Measurements from ENCODE around the gene MRM2. TPM values are rescaled to one million over a fixed set of nuclear protein-coding genes. Genes with fewer than 3 reads are reported as not detected.

The MRM2 gene
- total RNA-seq, 2 experiments from 2014 or later = 3.6 to 3.7 TPM

DNA sequence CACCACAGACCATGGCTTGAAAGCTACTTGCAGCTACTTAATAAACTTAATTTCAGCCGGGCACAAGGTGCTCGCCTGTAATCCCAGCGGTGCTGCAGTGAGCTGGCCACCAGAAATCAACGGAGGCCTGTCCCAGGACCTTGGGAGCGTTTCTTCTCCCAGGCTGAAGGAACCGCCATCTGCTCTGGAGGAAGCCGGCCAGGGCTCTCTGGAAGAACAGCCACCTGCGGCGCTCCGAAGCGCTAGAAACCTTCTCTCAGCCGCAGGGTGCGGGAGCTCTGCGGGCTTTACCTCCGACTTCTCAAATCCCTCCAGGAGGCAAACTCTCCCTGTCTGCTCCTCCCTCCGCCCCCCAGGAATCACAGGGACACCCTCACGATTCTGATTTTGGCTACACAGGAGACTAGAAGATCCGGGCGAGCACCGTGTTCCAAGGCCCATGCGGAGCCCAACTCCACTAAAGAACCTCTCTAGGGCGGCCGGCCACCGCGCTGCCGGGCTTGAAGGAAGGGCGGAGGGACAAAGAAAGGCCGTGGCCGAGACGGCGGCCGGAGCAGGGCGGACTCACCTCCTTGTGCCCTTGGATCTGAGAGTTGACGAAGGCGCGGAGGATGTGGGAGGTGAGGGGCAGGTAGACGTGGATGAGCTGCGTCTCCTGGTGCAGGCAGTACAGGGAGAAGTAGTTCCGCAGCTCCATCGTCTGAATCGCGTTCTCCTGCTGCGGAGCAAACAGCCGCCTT is 14.5 kb upstream of the MRM2 start:
- TF ChIP-seq, protein P1, sequence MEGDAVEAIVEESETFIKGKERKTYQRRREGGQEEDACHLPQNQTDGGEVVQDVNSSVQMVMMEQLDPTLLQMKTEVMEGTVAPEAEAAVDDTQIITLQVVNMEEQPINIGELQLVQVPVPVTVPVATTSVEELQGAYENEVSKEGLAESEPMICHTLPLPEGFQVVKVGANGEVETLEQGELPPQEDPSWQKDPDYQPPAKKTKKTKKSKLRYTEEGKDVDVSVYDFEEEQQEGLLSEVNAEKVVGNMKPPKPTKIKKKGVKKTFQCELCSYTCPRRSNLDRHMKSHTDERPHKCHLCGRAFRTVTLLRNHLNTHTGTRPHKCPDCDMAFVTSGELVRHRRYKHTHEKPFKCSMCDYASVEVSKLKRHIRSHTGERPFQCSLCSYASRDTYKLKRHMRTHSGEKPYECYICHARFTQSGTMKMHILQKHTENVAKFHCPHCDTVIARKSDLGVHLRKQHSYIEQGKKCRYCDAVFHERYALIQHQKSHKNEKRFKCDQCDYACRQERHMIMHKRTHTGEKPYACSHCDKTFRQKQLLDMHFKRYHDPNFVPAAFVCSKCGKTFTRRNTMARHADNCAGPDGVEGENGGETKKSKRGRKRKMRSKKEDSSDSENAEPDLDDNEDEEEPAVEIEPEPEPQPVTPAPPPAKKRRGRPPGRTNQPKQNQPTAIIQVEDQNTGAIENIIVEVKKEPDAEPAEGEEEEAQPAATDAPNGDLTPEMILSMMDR (IDR thresholded peaks at IDR 0.05) = no peak

DNA sequence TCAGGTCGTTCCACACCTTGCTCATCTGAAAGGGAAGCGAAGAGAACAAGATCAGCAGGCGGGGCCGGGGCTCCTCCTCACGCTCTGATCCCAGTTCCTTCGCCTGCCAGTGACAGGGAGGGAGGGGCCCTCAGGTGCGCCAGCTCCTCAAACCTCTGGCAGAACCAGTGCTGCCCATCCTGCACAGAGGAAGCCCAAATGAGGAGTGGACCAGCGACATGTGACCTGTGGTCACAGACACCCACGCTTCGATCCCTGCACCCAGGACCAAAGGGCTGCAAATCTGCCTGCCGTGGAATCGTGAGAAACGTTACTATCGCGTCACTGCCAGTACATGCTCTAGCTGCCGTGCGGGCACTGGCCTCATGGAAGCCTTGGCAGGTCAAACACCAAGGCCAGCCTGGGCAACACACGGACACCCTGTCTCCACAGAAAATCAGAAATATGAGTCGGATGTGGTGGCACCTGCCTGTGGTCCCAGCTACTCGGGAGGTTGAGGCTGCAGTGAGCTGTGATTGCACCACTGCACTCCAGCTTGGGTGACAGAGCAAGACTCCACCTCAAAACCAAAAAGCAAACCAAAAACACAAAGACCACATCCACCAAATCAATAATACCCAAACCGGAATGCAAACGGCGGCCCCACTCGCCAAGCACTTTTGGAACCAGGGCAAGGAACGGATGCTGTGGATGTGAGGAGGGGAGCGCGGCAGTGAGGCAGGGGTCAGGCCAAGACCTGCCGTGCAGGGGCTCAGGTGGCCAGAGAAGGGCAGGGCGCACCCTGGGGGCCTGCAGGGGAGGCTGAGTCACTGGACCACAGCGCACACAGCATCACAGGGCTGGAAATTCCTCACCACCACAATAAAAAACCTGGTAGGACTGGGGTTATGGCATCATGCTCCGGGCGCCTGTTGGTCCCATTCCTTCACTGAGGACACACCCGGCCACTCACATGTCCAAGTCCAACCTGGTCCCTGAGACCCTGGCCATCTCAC is 13.4 kb upstream of the MRM2 start:
- H3K27me3 ChIP-seq (ENCODE audit: control insufficient read depth in 1 of 2, insufficient read depth in 2 of 2, low read length in 2 of 2) = no peaks in the 10 kb centered on the region
- peaks cover 9% of the 10 kb centered on the region for H3K4me1 ChIP-seq (ENCODE audit: insufficient read depth, low read length)
- no peak overlapping the region for H3K4me3 Mint-ChIP-seq
- intact Hi-C loops (cut with DNase I, micrococcal nuclease) = no loop called here
- no peaks in the 10 kb centered on the region for H3K27me3 Mint-ChIP-seq
- H3K4me1 Mint-ChIP-seq (ENCODE audit: low read depth) = peaks cover 5% of the 10 kb centered on the region
- H3K36me3 ChIP-seq (ENCODE audit: insufficient read depth, low read length) = no peaks in the 10 kb centered on the region
- ChIA-PET CTCF (no interaction called here), POLR2A (no interaction called here)
- H3K4me3 ChIP-seq (ENCODE audit: low read length) = no peak overlapping the region
- H3K9me3 Mint-ChIP-seq = no peaks in the 10 kb centered on the region
- no peak for ATAC-seq (ENCODE audit: poor library complexity)
- TF ChIP-seq, protein P1 (IDR thresholded peaks at IDR 0.05) = no peak
- no peak overlapping the region for H3K27ac Mint-ChIP-seq
- DNase-seq = no peak
- H3K9me3 ChIP-seq (ENCODE audit: control insufficient read depth in 1 of 2, insufficient read depth in 1 of 2, low read length in 2 of 2) = peaks cover 0 to 4% of the 10 kb centered on the region in 2 experiments
- no peak overlapping the region for H3K27ac ChIP-seq (ENCODE audit: low read depth in 1 of 2, low read length in 2 of 2)
- peaks cover 4% of the 10 kb centered on the region for H3K36me3 Mint-ChIP-seq (ENCODE audit: low read depth)

More for the DNA sequence above, 14.5 kb upstream of the MRM2 start:
- Mint-ChIP-seq H3K9me3 (no peaks in the 10 kb centered on the region), H3K4me3 (no peak overlapping the region), H3K27me3 (no peaks in the 10 kb centered on the region), H3K36me3 (ENCODE audit: low read depth) (peaks cover 4% of the 10 kb centered on the region), H3K27ac (no peak overlapping the region), H3K4me1 (ENCODE audit: low read depth) (peaks cover 7% of the 10 kb centered on the region)
- no peaks in the 10 kb centered on the region for H3K9me3 ChIP-seq (ENCODE audit: control insufficient read depth in 1 of 2, insufficient read depth in 1 of 2, low read length in 2 of 2)
- DNase-seq (no peak), ATAC-seq (ENCODE audit: poor library complexity) (no peak)
- no peak overlapping the region for H3K4me3 ChIP-seq (ENCODE audit: low read length)
- ChIA-PET POLR2A (no interaction called here), CTCF (no interaction called here)
- H3K27ac ChIP-seq (ENCODE audit: low read depth in 1 of 2, low read length in 2 of 2) = no peak overlapping the region
- H3K4me1 ChIP-seq (ENCODE audit: insufficient read depth, low read length) = peaks cover 15% of the 10 kb centered on the region
- H3K36me3 ChIP-seq (ENCODE audit: insufficient read depth, low read length) = no peaks in the 10 kb centered on the region
- intact Hi-C loops (cut with DNase I, micrococcal nuclease) = no loop called here
- H3K27me3 ChIP-seq (ENCODE audit: control insufficient read depth in 1 of 2, insufficient read depth in 2 of 2, low read length in 2 of 2) = no peaks in the 10 kb centered on the region

DNA sequence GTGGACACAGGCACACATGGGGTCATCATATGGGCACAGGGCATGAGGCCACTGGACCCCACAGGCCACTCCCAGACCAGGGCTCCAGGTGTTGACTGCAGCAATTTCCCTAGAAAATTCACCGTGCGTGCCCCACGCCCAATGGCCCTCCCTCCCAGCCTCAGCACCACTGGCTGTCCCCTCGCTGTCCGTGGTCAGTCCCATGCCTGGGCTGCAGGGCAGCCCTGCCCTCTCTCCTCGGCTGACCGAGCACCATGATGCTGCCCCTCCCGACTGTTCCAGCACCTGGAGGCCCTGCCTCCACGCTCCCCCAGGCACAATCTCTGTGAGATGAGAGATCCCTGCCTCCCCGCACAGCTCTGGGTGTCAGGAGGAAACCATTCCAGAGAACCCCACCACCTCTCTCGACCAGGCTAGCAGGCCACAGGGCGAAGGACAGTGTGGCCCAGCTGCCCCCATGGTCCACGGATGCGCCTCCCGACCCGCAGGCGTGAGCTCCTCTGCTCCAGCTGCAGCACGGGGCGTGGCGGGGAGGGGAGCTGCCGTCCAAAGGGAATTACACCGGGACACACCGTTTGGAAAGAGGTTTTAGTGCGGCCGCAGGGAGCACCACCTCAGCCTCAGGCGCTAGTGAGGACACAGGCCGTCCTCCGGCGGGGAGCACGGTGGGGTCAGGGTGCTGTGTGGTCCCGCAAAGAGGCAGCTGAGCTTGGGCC is 12.6 kb upstream of the MRM2 start:
- CTCF ChIA-PET = no interaction called here
- Histone ChIP-seq H3K36me3 (ENCODE audit: insufficient read depth, low read length) (no peaks in the 10 kb centered on the region), H3K27me3 (ENCODE audit: control insufficient read depth in 1 of 2, insufficient read depth in 2 of 2, low read length in 2 of 2) (no peaks in the 10 kb centered on the region), H3K9me3 (ENCODE audit: control insufficient read depth in 1 of 2, insufficient read depth in 1 of 2, low read length in 2 of 2) (peaks cover 0 to 4% of the 10 kb centered on the region in 2 experiments), H3K4me1 (ENCODE audit: insufficient read depth, low read length) (peaks cover 11% of the 10 kb centered on the region), H3K4me3 (ENCODE audit: low read length) (no peak overlapping the region), H3K27ac (ENCODE audit: low read depth in 1 of 2, low read length in 2 of 2) (no peak overlapping the region)
- no peak overlapping the region for H3K4me3 Mint-ChIP-seq
- TF ChIP-seq, protein P1 (IDR thresholded peaks at IDR 0.05) = no peak
- intact Hi-C loops (cut with DNase I, micrococcal nuclease) = no loop called here
- peaks cover 5% of the 10 kb centered on the region for H3K4me1 Mint-ChIP-seq (ENCODE audit: low read depth)
- H3K9me3 Mint-ChIP-seq = no peaks in the 10 kb centered on the region
- DNase-seq (no peak), ATAC-seq (ENCODE audit: poor library complexity) (no peak)
- no peak overlapping the region for H3K27ac Mint-ChIP-seq
- peaks cover 4% of the 10 kb centered on the region for H3K36me3 Mint-ChIP-seq (ENCODE audit: low read depth)
- POLR2A ChIA-PET = no interaction called here
- H3K27me3 Mint-ChIP-seq = no peaks in the 10 kb centered on the region

All from CD4-positive, alpha-beta T cell (primary cell).